SU-DHL-6 (cell line): Measurements from ENCODE around the gene SFXN2.

Experiments
- CTCF ChIP-seq: fragments of 200-600 bp; sonication (generic); IDR thresholded peaks from one replicate; pipeline ENCODE4 v1.5.1; 2017; ENCODE audit warnings: antibody characterized with exemption, mild to moderate bottlenecking, low read length, moderate library complexity; ENCODE audit not compliant: insufficient read depth, poor library complexity, severe bottlenecking
- EZH2phosphoT487 ChIP-seq: fragments of 200-600 bp; sonication (generic), shearing (Covaris generic); conservative IDR thresholded peaks from 2 replicates; pipeline ENCODE4 v1.6.1; 2018; ENCODE audit warnings: mild to moderate bottlenecking, antibody characterized with exemption, low read length, moderate library complexity, mixed read lengths

- TF ChIP-seq CTCF (no peak), EZH2phosphoT487 (no peak)
Measured at GRCh38 chr10:102710609-102711008, 3.8 kb upstream of the SFXN2 start.
